ENCODE data around the gene MSTO1.

DNA sequence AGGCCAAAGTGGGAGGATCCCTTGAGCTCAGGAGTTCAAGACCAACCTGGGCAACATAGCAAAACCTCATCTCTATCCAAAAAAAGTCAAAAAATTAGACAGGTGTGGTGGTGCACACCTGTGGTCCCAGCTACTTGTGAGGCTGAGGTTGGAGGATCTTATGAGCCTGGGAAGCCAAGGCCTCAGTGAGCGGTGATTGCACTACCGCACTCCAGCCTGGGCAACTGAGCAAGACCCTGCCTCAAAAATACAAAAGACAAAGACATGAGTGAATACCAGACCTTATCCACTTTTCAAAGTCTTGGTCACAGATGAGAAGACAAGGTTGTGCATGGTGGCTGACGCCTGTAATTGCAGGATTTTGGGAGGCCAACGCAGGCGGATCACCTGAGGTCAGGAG is 13.2 kb upstream of the MSTO1 start:
- TF ChIP-seq, protein P1, sequence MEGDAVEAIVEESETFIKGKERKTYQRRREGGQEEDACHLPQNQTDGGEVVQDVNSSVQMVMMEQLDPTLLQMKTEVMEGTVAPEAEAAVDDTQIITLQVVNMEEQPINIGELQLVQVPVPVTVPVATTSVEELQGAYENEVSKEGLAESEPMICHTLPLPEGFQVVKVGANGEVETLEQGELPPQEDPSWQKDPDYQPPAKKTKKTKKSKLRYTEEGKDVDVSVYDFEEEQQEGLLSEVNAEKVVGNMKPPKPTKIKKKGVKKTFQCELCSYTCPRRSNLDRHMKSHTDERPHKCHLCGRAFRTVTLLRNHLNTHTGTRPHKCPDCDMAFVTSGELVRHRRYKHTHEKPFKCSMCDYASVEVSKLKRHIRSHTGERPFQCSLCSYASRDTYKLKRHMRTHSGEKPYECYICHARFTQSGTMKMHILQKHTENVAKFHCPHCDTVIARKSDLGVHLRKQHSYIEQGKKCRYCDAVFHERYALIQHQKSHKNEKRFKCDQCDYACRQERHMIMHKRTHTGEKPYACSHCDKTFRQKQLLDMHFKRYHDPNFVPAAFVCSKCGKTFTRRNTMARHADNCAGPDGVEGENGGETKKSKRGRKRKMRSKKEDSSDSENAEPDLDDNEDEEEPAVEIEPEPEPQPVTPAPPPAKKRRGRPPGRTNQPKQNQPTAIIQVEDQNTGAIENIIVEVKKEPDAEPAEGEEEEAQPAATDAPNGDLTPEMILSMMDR (IDR thresholded peaks at IDR 0.05), result no peak
- TF ChIP-seq POLR2A (IDR thresholded peaks at IDR 0.05) (no peak), POLR2AphosphoS5 (IDR thresholded peaks at IDR 0.05) (no peak)
